T-helper 2 cell treated with Interferon-gamma antibody and Interleukin-4, amounts not matched to agents 5 μg/mL and 100 μg/mL, for 36 hours (primary cell): ENCODE results near the gene KRI1.
"Not testable (repeated sequence)": the region's sequence is repeated elsewhere in the genome, so short reads cannot be mapped to it uniquely, and the experiment has no call there.

Experiments used
- DNase-seq: peaks from one replicate; pipeline ENCODE4 v3.0.0; 2021; ENCODE audit warnings: low spot score
- H3K27ac Mint-ChIP-seq: one replicate; pipeline ENCODE4 v1.8.0; 2021; ENCODE audit warnings: mild to moderate bottlenecking, mixed read lengths
- H3K27me3 Mint-ChIP-seq: one replicate; pipeline ENCODE4 v1.8.0; 2021; ENCODE audit warnings: low read depth, mixed read lengths
- H3K36me3 Mint-ChIP-seq: one replicate; pipeline ENCODE4 v1.8.0; 2021; ENCODE audit warnings: low read depth, mixed read lengths
- H3K4me1 Mint-ChIP-seq: one replicate; pipeline ENCODE4 v1.8.0; 2021; ENCODE audit warnings: low read depth, mixed read lengths
- H3K4me3 Mint-ChIP-seq: one replicate; pipeline ENCODE4 v1.8.0; 2022; ENCODE audit warnings: mild to moderate bottlenecking, moderate library complexity, mixed read lengths
- H3K9me3 Mint-ChIP-seq: one replicate; pipeline ENCODE4 v1.8.0; 2021; ENCODE audit warnings: mixed read lengths

The KRI1 gene

GRCh38 chr19:10566658-10567410 is 1.0 kb upstream of the KRI1 start:
- no peaks in the 10 kb centered on the region for H3K27me3 Mint-ChIP-seq
- no peaks in the 10 kb centered on the region for H3K9me3 Mint-ChIP-seq
- DNase-seq = peak; percentile 56
- peak overlapping the region; percentile 93 for H3K27ac Mint-ChIP-seq
- peaks cover 40% of the 10 kb centered on the region for H3K36me3 Mint-ChIP-seq
- peaks cover 31% of the 10 kb centered on the region for H3K4me1 Mint-ChIP-seq
- peak overlapping the region; percentile 100 for H3K4me3 Mint-ChIP-seq

DNA sequence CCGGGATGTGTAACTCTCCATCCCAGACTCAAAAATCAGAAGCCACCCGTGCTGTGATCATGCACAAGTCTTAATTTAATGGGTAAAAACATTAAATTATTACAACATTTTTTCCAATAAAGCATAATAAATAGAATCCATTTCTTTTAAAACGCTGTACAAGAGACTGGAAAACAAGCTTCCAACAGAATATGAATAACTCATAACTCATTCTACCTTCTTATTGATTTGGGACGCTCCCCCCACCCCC is 523 bp upstream of the KRI1 start:
- H3K27ac Mint-ChIP-seq = peak overlapping the region; percentile 93
- H3K9me3 Mint-ChIP-seq = no peaks in the 10 kb centered on the region
- H3K4me1 Mint-ChIP-seq = peaks cover 31% of the 10 kb centered on the region
- no peak for DNase-seq
- H3K4me3 Mint-ChIP-seq = peak overlapping the region; percentile 100
- peaks cover 45% of the 10 kb centered on the region for H3K36me3 Mint-ChIP-seq
- no peaks in the 10 kb centered on the region for H3K27me3 Mint-ChIP-seq

DNA sequence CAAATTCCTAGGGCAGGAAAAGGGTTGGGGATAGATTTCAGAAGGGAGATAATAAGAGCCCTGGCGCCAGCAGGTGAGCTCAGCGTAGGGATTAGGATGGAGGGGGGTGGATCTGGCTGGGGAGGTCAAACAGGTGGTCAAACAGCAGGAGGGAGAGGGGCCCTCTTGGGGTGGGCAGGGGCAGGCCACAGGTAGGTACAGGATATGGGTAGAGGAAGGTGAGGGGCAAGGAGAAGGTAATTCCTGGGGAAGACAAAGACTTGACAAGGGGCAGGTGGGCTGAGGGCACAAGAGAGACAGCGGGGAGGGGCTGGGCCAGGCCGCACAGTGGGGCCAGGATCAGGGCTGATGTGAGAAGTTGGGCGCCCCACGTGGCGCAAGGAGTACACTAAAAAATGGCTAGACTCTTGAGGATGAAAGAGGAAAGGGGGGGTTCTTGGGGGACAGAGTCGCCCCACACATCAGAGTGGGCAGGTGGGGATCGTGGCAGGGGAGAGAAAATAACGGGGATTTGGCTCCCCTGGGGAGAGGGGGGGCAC is 713 bp downstream of the KRI1 start:
- peak overlapping the region; percentile 93 for H3K27ac Mint-ChIP-seq
- no peaks in the 10 kb centered on the region for H3K27me3 Mint-ChIP-seq
- H3K36me3 Mint-ChIP-seq = peaks cover 56% of the 10 kb centered on the region
- H3K4me3 Mint-ChIP-seq = peak overlapping the region; percentile 100
- peaks cover 28% of the 10 kb centered on the region for H3K4me1 Mint-ChIP-seq
- DNase-seq = peak; percentile 47
- no peaks in the 10 kb centered on the region for H3K9me3 Mint-ChIP-seq

DNA sequence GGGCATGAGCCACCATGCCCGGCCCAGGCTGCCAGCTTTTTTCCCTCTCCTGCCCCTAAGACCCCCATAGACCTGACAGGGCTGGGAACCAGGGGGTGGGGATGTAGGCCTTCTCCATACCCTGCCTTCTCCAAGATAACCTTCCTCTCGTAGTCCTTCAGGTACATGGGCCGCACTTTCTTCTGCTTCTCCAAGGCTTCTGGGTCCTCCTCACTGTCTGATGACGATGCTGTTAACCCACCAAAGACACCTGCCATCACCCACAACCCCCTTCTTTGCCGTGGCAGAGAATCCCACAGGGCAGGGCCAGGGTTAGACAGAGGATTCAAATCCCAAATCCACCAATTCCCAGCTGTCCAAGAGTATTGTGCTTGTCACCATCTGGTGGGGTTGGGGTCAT is 3.2 kb downstream of the KRI1 start:
- no peak for DNase-seq
- Mint-ChIP-seq H3K27ac (no peak overlapping the region), H3K4me1 (peaks cover 22% of the 10 kb centered on the region), H3K4me3 (no peak overlapping the region), H3K9me3 (no peaks in the 10 kb centered on the region), H3K36me3 (peaks cover 62% of the 10 kb centered on the region), H3K27me3 (no peaks in the 10 kb centered on the region)

GRCh38 chr19:10560154-10560553 is 5.7 kb downstream of the KRI1 start:
- Mint-ChIP-seq H3K9me3 (no peaks in the 10 kb centered on the region), H3K36me3 (peaks cover 54% of the 10 kb centered on the region), H3K27ac (no peak overlapping the region), H3K4me3 (no peak overlapping the region), H3K4me1 (peaks cover 15% of the 10 kb centered on the region), H3K27me3 (no peaks in the 10 kb centered on the region)
- no peak for DNase-seq

DNA sequence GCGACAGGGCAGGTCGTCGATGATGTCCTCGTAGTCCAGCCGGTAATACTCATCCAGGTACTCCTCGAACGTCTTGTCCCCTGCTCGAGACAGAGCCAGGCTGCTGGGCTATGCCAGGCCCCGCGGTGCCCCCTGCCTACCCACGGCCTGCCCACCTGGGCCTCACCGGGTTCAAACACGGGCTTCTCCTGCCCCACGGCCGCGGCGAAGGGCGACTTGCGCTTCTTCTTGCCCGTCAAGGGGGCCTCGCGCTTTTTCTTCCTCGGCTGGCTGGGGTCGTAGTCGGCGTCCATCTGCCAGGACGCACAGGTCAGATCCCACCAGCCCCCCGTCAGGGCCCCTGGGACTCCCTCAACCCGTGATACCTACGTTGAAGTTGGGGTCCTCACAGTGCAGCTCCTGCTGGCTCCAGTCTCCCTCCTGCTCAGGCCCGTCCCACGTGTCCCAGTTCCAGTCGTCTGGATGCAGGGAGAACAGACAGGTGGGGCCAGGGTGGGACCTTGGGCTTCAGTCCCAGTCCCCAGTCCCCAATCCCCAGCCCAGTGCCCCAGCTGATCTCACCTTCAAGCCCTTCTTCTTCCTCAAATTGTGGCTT is 8.1 kb downstream of the KRI1 start:
- peaks cover 65% of the 10 kb centered on the region for H3K36me3 Mint-ChIP-seq
- no peaks in the 10 kb centered on the region for H3K27me3 Mint-ChIP-seq
- H3K4me3 Mint-ChIP-seq = no peak overlapping the region
- H3K27ac Mint-ChIP-seq = no peak overlapping the region
- no peak for DNase-seq
- H3K9me3 Mint-ChIP-seq = no peaks in the 10 kb centered on the region
- peaks cover 29% of the 10 kb centered on the region for H3K4me1 Mint-ChIP-seq

DNA sequence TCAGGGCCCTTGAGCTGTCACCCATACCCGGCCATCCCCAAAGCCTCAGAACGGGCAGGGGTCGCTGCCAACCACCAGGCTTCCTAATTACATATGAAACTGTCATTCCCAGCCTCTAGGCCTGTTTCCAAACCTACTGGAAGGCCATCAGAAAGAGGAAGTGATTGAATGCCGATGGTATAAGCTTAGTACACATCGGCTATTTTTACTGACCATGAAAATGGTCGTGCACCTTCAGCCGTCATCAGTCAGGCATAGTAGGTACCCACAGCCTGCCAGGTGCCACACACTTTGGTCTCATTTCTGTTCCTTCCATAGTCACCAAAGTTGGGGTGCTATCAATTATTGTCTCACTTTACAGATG is 10.2 kb downstream of the KRI1 start:
- H3K27me3 Mint-ChIP-seq = no peaks in the 10 kb centered on the region
- peaks cover 35% of the 10 kb centered on the region for H3K4me1 Mint-ChIP-seq
- no peak overlapping the region for H3K4me3 Mint-ChIP-seq
- H3K9me3 Mint-ChIP-seq = no peaks in the 10 kb centered on the region
- no peak for DNase-seq
- peaks cover 64% of the 10 kb centered on the region for H3K36me3 Mint-ChIP-seq
- H3K27ac Mint-ChIP-seq = peak overlapping the region; percentile 70

- H3K4me3 Mint-ChIP-seq = peak overlapping the region; percentile 64
- H3K27ac Mint-ChIP-seq = peak overlapping the region; percentile 94
- no peak for DNase-seq
- peaks cover 36% of the 10 kb centered on the region for H3K4me1 Mint-ChIP-seq
- H3K36me3 Mint-ChIP-seq = peaks cover 65% of the 10 kb centered on the region
- no peaks in the 10 kb centered on the region for H3K9me3 Mint-ChIP-seq
- no peaks in the 10 kb centered on the region for H3K27me3 Mint-ChIP-seq
Measured at GRCh38 chr19:10554760-10555609, 10.8 kb downstream of the KRI1 start.

- H3K4me3 Mint-ChIP-seq = peak overlapping the region; percentile 64
- peaks cover 36% of the 10 kb centered on the region for H3K4me1 Mint-ChIP-seq
- H3K9me3 Mint-ChIP-seq = no peaks in the 10 kb centered on the region
- H3K27me3 Mint-ChIP-seq = no peaks in the 10 kb centered on the region
- peak overlapping the region; percentile 94 for H3K27ac Mint-ChIP-seq
- DNase-seq = peak; percentile 55
- H3K36me3 Mint-ChIP-seq = peaks cover 60% of the 10 kb centered on the region
Measured at GRCh38 chr19:10553943-10554381, 11.8 kb downstream of the KRI1 start.

DNA sequence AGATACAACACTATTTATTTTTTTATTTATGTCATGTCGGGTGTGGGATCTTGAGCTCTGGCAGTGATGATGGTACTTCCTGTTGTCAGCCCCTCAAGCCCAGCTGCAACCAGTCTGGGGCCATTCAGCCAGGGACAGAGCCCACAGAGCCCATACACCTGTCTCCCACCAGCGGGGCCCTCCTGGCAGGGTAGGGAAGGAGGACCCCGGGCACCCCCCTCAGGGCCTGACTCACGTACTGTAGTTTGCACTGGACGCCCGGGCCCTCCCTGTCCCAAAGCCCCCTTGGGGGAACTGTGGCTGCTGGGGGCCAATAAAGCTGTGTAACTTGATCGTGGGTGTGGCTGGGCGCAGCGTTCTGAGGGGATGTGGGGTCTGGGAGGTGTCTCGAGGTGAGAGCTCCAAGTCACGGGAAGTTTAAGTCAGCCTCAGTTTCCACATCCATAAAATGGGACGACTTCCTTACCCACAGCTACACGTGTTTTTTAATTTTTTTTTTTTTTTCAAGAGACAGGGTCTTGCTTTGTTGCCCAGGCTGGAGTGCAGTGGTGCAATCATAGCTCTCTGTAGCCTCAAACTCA is 12.6 kb downstream of the KRI1 start:
- peaks cover 36% of the 10 kb centered on the region for H3K4me1 Mint-ChIP-seq
- no peak for DNase-seq
- no peaks in the 10 kb centered on the region for H3K9me3 Mint-ChIP-seq
- no peaks in the 10 kb centered on the region for H3K27me3 Mint-ChIP-seq
- peak overlapping the region; percentile 64 for H3K4me3 Mint-ChIP-seq
- peak overlapping the region; percentile 94 for H3K27ac Mint-ChIP-seq
- H3K36me3 Mint-ChIP-seq = peaks cover 64% of the 10 kb centered on the region

- Mint-ChIP-seq H3K4me1 (peaks cover 36% of the 10 kb centered on the region), H3K4me3 (peak overlapping the region; percentile 64), H3K27ac (peak overlapping the region; percentile 94), H3K27me3 (no peaks in the 10 kb centered on the region), H3K9me3 (no peaks in the 10 kb centered on the region), H3K36me3 (peaks cover 62% of the 10 kb centered on the region)
- DNase-seq = no peak
Measured at GRCh38 chr19:10552510-10553053, 13.2 kb downstream of the KRI1 start.

DNA sequence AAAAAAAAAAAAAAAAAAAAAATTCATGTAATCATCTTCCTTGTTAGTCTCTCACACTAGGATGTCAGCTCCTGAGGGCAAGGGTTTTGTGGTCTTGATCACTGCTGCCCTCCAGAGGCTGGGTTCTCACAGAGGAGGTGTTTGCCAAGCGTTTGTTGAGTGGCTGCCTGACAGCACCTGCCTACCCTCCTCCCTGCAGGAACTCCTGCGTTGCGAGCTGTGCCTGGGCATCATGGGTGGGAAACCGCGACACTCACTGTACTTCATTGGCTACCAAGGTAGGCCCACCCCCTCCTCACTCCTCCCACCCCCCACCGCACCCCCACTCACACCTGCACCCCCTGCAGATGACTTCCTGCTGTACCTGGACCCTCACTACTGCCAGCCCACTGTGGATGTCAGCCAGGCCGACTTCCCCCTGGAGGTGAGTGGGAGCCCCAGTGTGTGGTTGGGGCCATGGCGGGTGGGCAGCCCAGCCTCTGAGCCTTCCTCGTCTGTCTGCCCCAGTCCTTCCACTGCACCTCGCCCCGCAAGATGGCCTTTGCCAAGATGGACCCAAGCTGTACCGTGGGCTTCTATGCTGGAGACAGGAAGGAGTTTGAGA is 14.0 kb downstream of the KRI1 start:
- Mint-ChIP-seq H3K9me3 (no peaks in the 10 kb centered on the region), H3K4me3 (peak overlapping the region; percentile 12), H3K36me3 (peaks cover 66% of the 10 kb centered on the region), H3K4me1 (peaks cover 36% of the 10 kb centered on the region), H3K27ac (peak overlapping the region; percentile 67), H3K27me3 (no peaks in the 10 kb centered on the region)
- no peak for DNase-seq

GRCh38 chr19:10551006-10551405 is 14.8 kb downstream of the KRI1 start:
- Mint-ChIP-seq H3K36me3 (peaks cover 62% of the 10 kb centered on the region), H3K4me1 (peaks cover 33% of the 10 kb centered on the region)
- H3K27me3 Mint-ChIP-seq, H3K4me3 Mint-ChIP-seq, DNase-seq, H3K9me3 Mint-ChIP-seq, H3K27ac Mint-ChIP-seq: not testable (repeated sequence)
